CD4-positive, alpha-beta memory T cell (primary cell): ENCODE measurements around the gene KRT76. TPM values are rescaled to one million over a fixed set of nuclear protein-coding genes. Genes with fewer than 3 reads are reported as not detected.

Source experiments
- CTCF ChIA-PET: fragments of 350-600 bp; sonication (Branson Sonifier 250); formaldehyde crosslinking; loops from one replicate; lab custom pipeline; 2021; ENCODE audit warnings: inconsistent platforms; ENCODE audit not compliant: partially characterized antibody; lab: Charles Lee
- POLR2A ChIA-PET: fragments of 350-600 bp; sonication (Branson Sonifier 250); formaldehyde crosslinking; loops from one replicate; lab custom pipeline; 2021; ENCODE audit not compliant: partially characterized antibody; lab: Charles Lee
- DNase-seq, 5 donors: peaks; one replicate each; pipeline versions ENCODE4 v3.0.0 to v3.0.0-alpha.2; 2020 to 2022; ENCODE audit warnings: mixed read lengths in 1 of 5
- H3K27ac ChIP-seq: one replicate; pipeline ENCODE4 v1.7.0; 2013; ENCODE audit warnings: low read depth, low read length
- H3K27me3 ChIP-seq: 2 replicates; pipeline ENCODE4 v1.7.0; 2013; ENCODE audit warnings: mild to moderate bottlenecking, low read length, moderate library complexity; ENCODE audit not compliant: insufficient read depth
- H3K36me3 ChIP-seq: 2 replicates; pipeline ENCODE4 v1.7.0; 2013; ENCODE audit warnings: mild to moderate bottlenecking, low read length, moderate library complexity; ENCODE audit not compliant: insufficient read depth
- H3K4me1 ChIP-seq: 2 replicates; pipeline ENCODE4 v1.7.0; 2013; ENCODE audit warnings: mild to moderate bottlenecking, low read length, moderate library complexity; ENCODE audit not compliant: insufficient read depth
- H3K4me3 ChIP-seq, 2 donors: one replicate each; pipeline ENCODE4 v1.7.0; 2013; ENCODE audit warnings: low read length in 2 of 2, mild to moderate bottlenecking in 1 of 2
- H3K9me3 ChIP-seq, 2 donors: one replicate each; pipeline ENCODE4 v1.7.0; 2013; ENCODE audit warnings: low read length in 2 of 2, control low read depth in 1 of 2; ENCODE audit not compliant: control insufficient read depth in 1 of 2
- H3K27ac Mint-ChIP-seq, 7 donors: one replicate each; pipeline ENCODE4 v1.8.0; 2020 to 2021; ENCODE audit warnings: mixed read lengths in 7 of 7, mild to moderate bottlenecking in 6 of 7, inconsistent platforms in 3 of 7, moderate library complexity in 3 of 7
- H3K27me3 Mint-ChIP-seq, 2 donors: one replicate each; pipeline ENCODE4 v1.8.0; 2020 to 2021; ENCODE audit warnings: mixed read lengths in 2 of 2
- H3K36me3 Mint-ChIP-seq, 2 donors: one replicate each; pipeline ENCODE4 v1.8.0; 2020 to 2021; ENCODE audit warnings: mixed read lengths in 2 of 2, inconsistent platforms in 1 of 2, mild to moderate bottlenecking in 1 of 2
- H3K4me1 Mint-ChIP-seq, 4 donors: one replicate each; pipeline ENCODE4 v1.8.0; 2020 to 2021; ENCODE audit warnings: mixed read lengths in 4 of 4, mild to moderate bottlenecking in 1 of 4
- H3K4me3 Mint-ChIP-seq, 8 donors: one replicate each; pipeline ENCODE4 v1.8.0; 2020 to 2021; ENCODE audit warnings: mixed read lengths in 8 of 8, mild to moderate bottlenecking in 7 of 8, moderate library complexity in 6 of 8, inconsistent platforms in 3 of 8
- H3K9me3 Mint-ChIP-seq, 8 donors: one replicate each; pipeline ENCODE4 v1.8.0; 2020 to 2021; ENCODE audit warnings: mixed read lengths in 8 of 8, mild to moderate bottlenecking in 5 of 8, inconsistent platforms in 3 of 8, moderate library complexity in 1 of 8
- intact Hi-C: fragments of 100-400 bp; cut with micrococcal nuclease; formaldehyde crosslinking; loops from one replicate; pipeline ENCODE4 v1.15.1; 2023
- polyA plus RNA-seq, 2 donors: library from polyadenylated mRNA; unstranded; fragments of 300-500 nt; fragmentation: Illumina TruSeq; gene quantifications; one replicate each; pipeline ENCODE4 v1.2.3, GENCODE V29; 2021
- total RNA-seq, 2 experiments: library from RNA; stranded (reverse); gene quantifications; one replicate each; pipeline ENCODE4 v1.2.3, GENCODE V29; 2021

Gene KRT76
- total and polyA plus RNA-seq, 4 experiments from 2014 or later = not detected

GRCh38 chr12:52781399-52782082 lies 4.4 kb upstream of the KRT76 start:
- Histone ChIP-seq H3K27ac (no peak overlapping the region), H3K4me1 (no peaks in the 10 kb centered on the region), H3K36me3 (no peaks in the 10 kb centered on the region), H3K27me3 (peaks cover 4% of the 10 kb centered on the region), H3K4me3 (no peak overlapping the region), H3K9me3 (no peaks in the 10 kb centered on the region)
- Mint-ChIP-seq H3K4me3 (no peak overlapping the region), H3K4me1 (peaks cover 0 to 1% (median under 1%) of the 10 kb centered on the region in 4 donors), H3K27me3 (peaks cover 18 to 22% of the 10 kb centered on the region in 2 donors), H3K27ac (no peak overlapping the region), H3K36me3 (no peaks in the 10 kb centered on the region), H3K9me3 (peaks cover 0 to 4% (median 0%) of the 10 kb centered on the region in 8 donors)
- CTCF ChIA-PET = interaction anchor here (1.1 kb wide), 1 partner anchor 61 kb away, joined by 3 read pairs; no protein-coding TSS in a partner anchor
- intact Hi-C loops = no loop called here
- DNase-seq = no peak
- POLR2A ChIA-PET = no interaction called here

- H3K4me1 ChIP-seq = no peaks in the 10 kb centered on the region
- POLR2A ChIA-PET = no interaction called here
- no peak for DNase-seq
- no peaks in the 10 kb centered on the region for H3K4me1 Mint-ChIP-seq
- peaks cover 16% of the 10 kb centered on the region in 2 donors for H3K27me3 Mint-ChIP-seq
- intact Hi-C loops = no loop called here
- H3K4me3 ChIP-seq = no peak overlapping the region
- no peak overlapping the region for H3K27ac Mint-ChIP-seq
- peaks cover 4% of the 10 kb centered on the region for H3K27me3 ChIP-seq
- no peak overlapping the region for H3K27ac ChIP-seq
- H3K9me3 Mint-ChIP-seq = peaks cover 0 to 3% (median 0%) of the 10 kb centered on the region in 8 donors
- no peaks in the 10 kb centered on the region for H3K9me3 ChIP-seq
- no peak overlapping the region for H3K4me3 Mint-ChIP-seq
- CTCF ChIA-PET = interaction anchor here (1.7 kb wide), 1 partner anchor 8 kb away, joined by 4 read pairs; no protein-coding TSS in a partner anchor
- H3K36me3 ChIP-seq = no peaks in the 10 kb centered on the region
- H3K36me3 Mint-ChIP-seq = no peaks in the 10 kb centered on the region
Observed at GRCh38 chr12:52779914-52780313, 2.8 kb upstream of the KRT76 start.

GRCh38 chr12:52778833-52779232 lies 1.7 kb upstream of the KRT76 start:
- ChIA-PET CTCF (interaction anchor here (1.7 kb wide), 1 partner anchor 10 kb away, joined by 4 read pairs; no protein-coding TSS in a partner anchor), POLR2A (no interaction called here)
- Mint-ChIP-seq H3K27ac (no peak overlapping the region), H3K9me3 (no peaks in the 10 kb centered on the region), H3K36me3 (no peaks in the 10 kb centered on the region), H3K4me3 (no peak overlapping the region), H3K27me3 (peaks cover 10 to 13% of the 10 kb centered on the region in 2 donors), H3K4me1 (no peaks in the 10 kb centered on the region)
- Histone ChIP-seq H3K9me3 (no peaks in the 10 kb centered on the region), H3K27me3 (peaks cover 4% of the 10 kb centered on the region), H3K36me3 (no peaks in the 10 kb centered on the region), H3K27ac (no peak overlapping the region), H3K4me1 (no peaks in the 10 kb centered on the region), H3K4me3 (no peak overlapping the region)
- DNase-seq = no peak
- intact Hi-C loops = no loop called here

GRCh38 chr12:52777566-52777965 lies 421 bp upstream of the KRT76 start:
- ChIA-PET CTCF (no interaction called here), POLR2A (no interaction called here)
- intact Hi-C loops = no loop called here
- DNase-seq = no peak
- Mint-ChIP-seq H3K36me3 (no peaks in the 10 kb centered on the region), H3K4me1 (no peaks in the 10 kb centered on the region), H3K9me3 (no peaks in the 10 kb centered on the region), H3K4me3 (no peak overlapping the region), H3K27me3 (peaks cover 7 to 14% of the 10 kb centered on the region in 2 donors), H3K27ac (no peak overlapping the region)
- Histone ChIP-seq H3K4me1 (no peaks in the 10 kb centered on the region), H3K4me3 (no peak overlapping the region), H3K36me3 (no peaks in the 10 kb centered on the region), H3K9me3 (no peaks in the 10 kb centered on the region), H3K27ac (no peak overlapping the region), H3K27me3 (peaks cover 4% of the 10 kb centered on the region)

- Mint-ChIP-seq H3K4me3 (no peak overlapping the region), H3K36me3 (no peaks in the 10 kb centered on the region), H3K27me3 (peaks cover 7 to 17% of the 10 kb centered on the region in 2 donors), H3K9me3 (no peaks in the 10 kb centered on the region), H3K27ac (no peak overlapping the region), H3K4me1 (no peaks in the 10 kb centered on the region)
- intact Hi-C loops = no loop called here
- POLR2A ChIA-PET = no interaction called here
- DNase-seq = no peak
- Histone ChIP-seq H3K4me3 (no peak overlapping the region), H3K27me3 (peaks cover 4% of the 10 kb centered on the region), H3K27ac (no peak overlapping the region), H3K4me1 (no peaks in the 10 kb centered on the region), H3K9me3 (no peaks in the 10 kb centered on the region), H3K36me3 (no peaks in the 10 kb centered on the region)
- CTCF ChIA-PET = no interaction called here
Observed at GRCh38 chr12:52776435-52776834, 710 bp downstream of the KRT76 start.

DNA sequence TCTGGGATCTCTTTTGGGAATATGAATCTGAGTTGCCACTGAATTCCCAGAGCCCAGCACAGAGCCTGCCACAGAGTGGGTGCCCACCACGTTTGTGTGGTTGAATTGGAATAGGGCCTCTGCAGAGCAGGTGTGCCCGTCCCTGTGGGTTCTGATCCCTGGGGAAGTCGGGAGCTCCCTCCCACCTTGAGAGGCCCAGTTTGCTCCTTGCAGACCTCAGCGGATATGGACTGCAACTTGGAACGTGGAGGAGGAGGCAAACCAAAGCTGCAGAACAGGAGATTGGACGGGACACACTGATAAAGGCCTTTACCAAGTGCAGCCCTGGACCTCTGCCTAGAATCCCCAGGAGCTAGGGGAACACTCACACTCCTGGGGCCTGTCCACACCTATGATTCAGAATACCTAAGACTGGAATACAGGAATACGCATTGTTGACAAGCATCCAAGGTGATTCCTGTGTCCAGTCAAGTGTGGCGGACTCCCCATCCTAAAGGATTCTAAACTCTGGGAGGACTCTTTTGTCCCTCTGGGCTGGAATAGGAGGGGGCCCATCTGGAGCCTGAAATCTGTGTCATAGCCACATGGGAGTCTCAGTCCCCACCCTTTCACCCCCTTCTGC lies 2.4 kb downstream of the KRT76 start:
- ChIA-PET POLR2A (no interaction called here), CTCF (no interaction called here)
- Mint-ChIP-seq H3K4me3 (no peak overlapping the region), H3K27me3 (peaks cover 7 to 17% of the 10 kb centered on the region in 2 donors), H3K4me1 (no peaks in the 10 kb centered on the region), H3K27ac (no peak overlapping the region), H3K36me3 (no peaks in the 10 kb centered on the region), H3K9me3 (no peaks in the 10 kb centered on the region)
- DNase-seq = no peak
- H3K36me3 ChIP-seq = no peaks in the 10 kb centered on the region
- no peaks in the 10 kb centered on the region for H3K27me3 ChIP-seq
- H3K4me3 ChIP-seq = no peak overlapping the region
- H3K9me3 ChIP-seq = no peaks in the 10 kb centered on the region
- no peaks in the 10 kb centered on the region for H3K4me1 ChIP-seq
- no peak overlapping the region for H3K27ac ChIP-seq
- intact Hi-C loops = no loop called here

- Mint-ChIP-seq H3K4me1 (no peaks in the 10 kb centered on the region), H3K36me3 (no peaks in the 10 kb centered on the region), H3K9me3 (no peaks in the 10 kb centered on the region), H3K27me3 (peaks cover 5 to 12% of the 10 kb centered on the region in 2 donors), H3K27ac (no peak overlapping the region), H3K4me3 (no peak overlapping the region)
- intact Hi-C loops = no loop called here
- Histone ChIP-seq H3K4me1 (no peaks in the 10 kb centered on the region), H3K4me3 (no peak overlapping the region), H3K36me3 (no peaks in the 10 kb centered on the region), H3K9me3 (no peaks in the 10 kb centered on the region), H3K27ac (no peak overlapping the region), H3K27me3 (no peaks in the 10 kb centered on the region)
- ChIA-PET CTCF (interaction anchor here (1.3 kb wide), 1 partner anchor 105 kb away, joined by 3 read pairs; no protein-coding TSS in a partner anchor), POLR2A (interaction anchor here (1.0 kb wide), 1 partner anchor 187 kb away, joined by 3 read pairs; no protein-coding TSS in a partner anchor)
- no peak for DNase-seq
Observed at GRCh38 chr12:52772772-52773171, 4.4 kb downstream of the KRT76 start.
